Measurements from ENCODE around the gene CADM1.

DNA sequence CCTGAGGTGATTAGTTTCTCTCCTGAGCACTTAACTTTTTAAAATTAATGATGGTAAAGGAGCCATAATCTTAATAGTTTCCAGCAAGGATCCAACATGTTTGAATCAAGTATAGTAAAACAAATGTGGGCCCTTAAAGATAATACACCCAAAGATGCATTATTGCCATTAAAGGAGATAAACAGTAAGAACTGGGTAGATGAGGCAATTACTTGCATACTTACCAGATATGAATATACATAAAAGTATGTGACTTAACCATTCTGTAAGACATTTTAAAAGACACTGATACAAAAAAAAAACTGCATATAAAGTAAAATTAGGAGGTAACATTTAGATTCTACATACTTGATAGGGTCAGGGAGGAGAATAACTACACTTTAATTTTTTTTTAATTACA, 48.2 kb downstream of the CADM1 start:
- TF ChIP-seq, protein P1, sequence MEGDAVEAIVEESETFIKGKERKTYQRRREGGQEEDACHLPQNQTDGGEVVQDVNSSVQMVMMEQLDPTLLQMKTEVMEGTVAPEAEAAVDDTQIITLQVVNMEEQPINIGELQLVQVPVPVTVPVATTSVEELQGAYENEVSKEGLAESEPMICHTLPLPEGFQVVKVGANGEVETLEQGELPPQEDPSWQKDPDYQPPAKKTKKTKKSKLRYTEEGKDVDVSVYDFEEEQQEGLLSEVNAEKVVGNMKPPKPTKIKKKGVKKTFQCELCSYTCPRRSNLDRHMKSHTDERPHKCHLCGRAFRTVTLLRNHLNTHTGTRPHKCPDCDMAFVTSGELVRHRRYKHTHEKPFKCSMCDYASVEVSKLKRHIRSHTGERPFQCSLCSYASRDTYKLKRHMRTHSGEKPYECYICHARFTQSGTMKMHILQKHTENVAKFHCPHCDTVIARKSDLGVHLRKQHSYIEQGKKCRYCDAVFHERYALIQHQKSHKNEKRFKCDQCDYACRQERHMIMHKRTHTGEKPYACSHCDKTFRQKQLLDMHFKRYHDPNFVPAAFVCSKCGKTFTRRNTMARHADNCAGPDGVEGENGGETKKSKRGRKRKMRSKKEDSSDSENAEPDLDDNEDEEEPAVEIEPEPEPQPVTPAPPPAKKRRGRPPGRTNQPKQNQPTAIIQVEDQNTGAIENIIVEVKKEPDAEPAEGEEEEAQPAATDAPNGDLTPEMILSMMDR (conservative IDR thresholded peaks at IDR 0.05; ENCODE audit: low read depth, low read length), result no peak
- TF ChIP-seq EZH2 (IDR thresholded peaks at IDR 0.05; ENCODE audit: low read length, unreplicated experiment) (no peak), EZH2phosphoT487 (IDR thresholded peaks at IDR 0.05; ENCODE audit: borderline replicate concordance, low read length) (no peak)
